Measurements from ENCODE around the gene PRKCA. TPM values are rescaled to one million over a fixed set of nuclear protein-coding genes. Genes with fewer than 3 reads are reported as not detected.

PRKCA gene
- total and polyA plus RNA-seq, 2 donors (not counting 3 experiments of a cell fraction or from before 2014, with no cell fraction given) = 7.5 to 34.2 TPM

DNA sequence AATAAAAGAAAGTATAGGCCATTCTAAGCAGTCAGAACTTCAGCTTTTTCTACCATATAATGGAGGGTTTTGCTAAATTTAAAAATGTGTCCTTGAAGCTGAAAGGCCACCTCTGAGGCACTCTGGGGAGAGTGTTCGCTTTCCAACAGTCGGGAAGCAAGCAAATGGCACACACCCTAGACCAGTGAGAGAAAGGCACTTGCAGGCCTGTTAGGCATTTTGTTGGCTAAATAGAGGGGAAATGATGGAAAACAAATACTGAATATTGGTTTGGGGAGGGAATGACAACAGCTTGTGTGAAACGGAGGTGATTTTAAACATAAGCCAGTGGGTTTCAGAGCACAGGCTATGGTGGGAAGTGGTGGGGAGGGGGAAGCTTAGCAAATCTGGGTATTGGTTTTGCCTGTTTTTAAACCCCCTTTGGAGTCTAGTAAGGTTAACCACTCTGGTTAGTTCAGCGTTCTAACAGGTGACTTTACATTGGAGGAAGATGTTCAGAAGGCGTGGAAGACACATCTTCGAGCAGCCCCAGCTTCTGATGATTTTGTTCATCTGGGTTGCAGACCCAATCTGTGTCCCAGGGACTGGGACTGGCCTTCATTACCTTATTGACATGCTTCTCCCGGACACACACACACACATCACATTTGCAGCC, 90.5 kb downstream of the PRKCA start:
- FAIRE-seq (no peak), DNase-seq (ENCODE audit: low read depth, low spot score) (no peak)
- H3K4me1 ChIP-seq (ENCODE audit: control insufficient read depth, extremely low read depth, insufficient read depth, low read length) = no peaks in the 10 kb centered on the region
- H3K27me3 ChIP-seq (ENCODE audit: control insufficient read depth in 2 of 2, insufficient read depth in 2 of 2, low read length in 2 of 2) = no peaks in the 10 kb centered on the region
- no peaks in the 10 kb centered on the region for H3K9me1 ChIP-seq (replicated peaks; ENCODE audit: control insufficient read depth, extremely low read depth, insufficient read depth, low read length)
- no peaks in the 10 kb centered on the region for H4K20me1 ChIP-seq (replicated peaks; ENCODE audit: control insufficient read depth, extremely low read depth, insufficient read depth, low read length)
- intact Hi-C loops (cut with micrococcal nuclease) = no loop called here
- no peak overlapping the region for H3K27ac ChIP-seq (ENCODE audit: insufficient read depth, low read depth, low read length)
- H3K4me3 ChIP-seq (replicated peaks in 1 of 3; ENCODE audit: insufficient read depth in 1 of 3, low read depth in 1 of 3, low read length in 3 of 3) = no peak overlapping the region
- H3K36me3 ChIP-seq (ENCODE audit: control insufficient read depth in 2 of 2, extremely low read depth in 1 of 2, insufficient read depth in 2 of 2, low read length in 2 of 2) = peaks cover 0 to 2% of the 10 kb centered on the region in 2 experiments
- no peaks in the 10 kb centered on the region for H3K9me3 ChIP-seq (replicated peaks; ENCODE audit: control insufficient read depth, insufficient read depth, low read length)
- TF ChIP-seq, protein P1, sequence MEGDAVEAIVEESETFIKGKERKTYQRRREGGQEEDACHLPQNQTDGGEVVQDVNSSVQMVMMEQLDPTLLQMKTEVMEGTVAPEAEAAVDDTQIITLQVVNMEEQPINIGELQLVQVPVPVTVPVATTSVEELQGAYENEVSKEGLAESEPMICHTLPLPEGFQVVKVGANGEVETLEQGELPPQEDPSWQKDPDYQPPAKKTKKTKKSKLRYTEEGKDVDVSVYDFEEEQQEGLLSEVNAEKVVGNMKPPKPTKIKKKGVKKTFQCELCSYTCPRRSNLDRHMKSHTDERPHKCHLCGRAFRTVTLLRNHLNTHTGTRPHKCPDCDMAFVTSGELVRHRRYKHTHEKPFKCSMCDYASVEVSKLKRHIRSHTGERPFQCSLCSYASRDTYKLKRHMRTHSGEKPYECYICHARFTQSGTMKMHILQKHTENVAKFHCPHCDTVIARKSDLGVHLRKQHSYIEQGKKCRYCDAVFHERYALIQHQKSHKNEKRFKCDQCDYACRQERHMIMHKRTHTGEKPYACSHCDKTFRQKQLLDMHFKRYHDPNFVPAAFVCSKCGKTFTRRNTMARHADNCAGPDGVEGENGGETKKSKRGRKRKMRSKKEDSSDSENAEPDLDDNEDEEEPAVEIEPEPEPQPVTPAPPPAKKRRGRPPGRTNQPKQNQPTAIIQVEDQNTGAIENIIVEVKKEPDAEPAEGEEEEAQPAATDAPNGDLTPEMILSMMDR (IDR thresholded peaks at IDR 0.05; ENCODE audit: extremely low read depth in 1 of 2, insufficient read depth in 1 of 2, low read depth in 1 of 2, low read length in 2 of 2) = no peak
- TF ChIP-seq FOS (IDR thresholded peaks at IDR 0.05; ENCODE audit: borderline replicate concordance, insufficient read depth, low read length) (no peak), JUN (IDR thresholded peaks at IDR 0.05; ENCODE audit: borderline replicate concordance, insufficient read depth, insufficient read length, low read depth) (no peak), EZH2 (IDR thresholded peaks at IDR 0.05; ENCODE audit: borderline replicate concordance, low read depth, low read length, severe bottlenecking) (no peak), POLR2A (IDR thresholded peaks at IDR 0.05; ENCODE audit: low read depth, low read length) (no peak), GATA2 (IDR thresholded peaks at IDR 0.05; ENCODE audit: insufficient read depth, insufficient read length, low read depth, low read length) (no peak), POLR2AphosphoS5 (IDR thresholded peaks at IDR 0.05; ENCODE audit: insufficient read depth, low read depth, low read length) (no peak), MYC (IDR thresholded peaks at IDR 0.05; ENCODE audit: low read depth, low read length) (no peak)
- TF ChIP-seq, protein P2, sequence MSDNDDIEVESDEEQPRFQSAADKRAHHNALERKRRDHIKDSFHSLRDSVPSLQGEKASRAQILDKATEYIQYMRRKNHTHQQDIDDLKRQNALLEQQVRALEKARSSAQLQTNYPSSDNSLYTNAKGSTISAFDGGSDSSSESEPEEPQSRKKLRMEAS (IDR thresholded peaks at IDR 0.05; ENCODE audit: insufficient read depth, insufficient read length) = no peak
- dilution Hi-C loops (cut with MboI; ENCODE audit: extremely low pct_ligation_motif_present, low sequenced_read_pairs) = no loop called here
- no peaks in the 10 kb centered on the region for H3K79me2 ChIP-seq (ENCODE audit: control insufficient read depth, insufficient read depth, low read length)
- POLR2A ChIA-PET = no interaction called here
- BruUV-seq (replicated peaks) = no TSS peak
- H2AFZ ChIP-seq (ENCODE audit: low read depth, low read length) = no peak overlapping the region
- H3K9ac ChIP-seq (replicated peaks; ENCODE audit: extremely low read depth, insufficient read depth, low read length) = no peak overlapping the region
- CTCF ChIA-PET = interaction anchor here (0.6 to 0.8 kb wide), 3 partner anchors 9 to 281 kb away, joined by 3 read pairs; no protein-coding TSS in a partner anchor
- H3K4me2 ChIP-seq (ENCODE audit: insufficient read depth, low read length) = no peak overlapping the region

All from endothelial cell of umbilical vein (primary cell).